Neural cell (in vitro differentiated cells): ENCODE data around the gene PLCB1. TPM values are rescaled to one million over a fixed set of nuclear protein-coding genes. Genes with fewer than 3 reads are reported as not detected.

Source experiments
- H2AFZ ChIP-seq: fragments of 200-600, 300-800 bp; sonication (generic), shearing (Covaris generic); 2 replicates; pipeline ENCODE4 v1.6.0; 2014; ENCODE audit warnings: low read depth, mild to moderate bottlenecking, antibody characterized with exemption, low read length, moderate library complexity
- H3F3A ChIP-seq: fragments of 200-600 bp; shearing (Covaris generic); 2 replicates; pipeline ENCODE4 v1.6.1; 2016; ENCODE audit warnings: mild to moderate bottlenecking, moderate library complexity, mixed read lengths, antibody characterized with exemption, low read length; ENCODE audit not compliant: insufficient read depth, poor library complexity, severe bottlenecking
- H3K27ac ChIP-seq: fragments of 200-600, 300-800 bp; sonication (generic), shearing (Covaris generic); 2 replicates; pipeline ENCODE4 v1.5.1; 2014; ENCODE audit warnings: mild to moderate bottlenecking, low read length, moderate library complexity
- H3K27me3 ChIP-seq: fragments of 300-800, 200-600 bp; sonication (generic), shearing (Covaris generic); 2 replicates; pipeline ENCODE4 v1.6.0; 2014; ENCODE audit warnings: mild to moderate bottlenecking, low read depth, low read length, moderate library complexity; ENCODE audit not compliant: insufficient read depth
- H3K36me3 ChIP-seq: fragments of 300-800, 200-600 bp; sonication (generic), shearing (Covaris generic); 2 replicates; pipeline ENCODE4 v1.5.1; 2014; ENCODE audit warnings: mild to moderate bottlenecking, antibody characterized with exemption, low read length, moderate library complexity; ENCODE audit not compliant: insufficient read depth
- H3K4me2 ChIP-seq: fragments of 300-800, 200-600 bp; sonication (generic), shearing (Covaris generic); 2 replicates; pipeline ENCODE4 v1.6.0; 2014; ENCODE audit warnings: mild to moderate bottlenecking, low read length
- H3K4me3 ChIP-seq: fragments of 300-800, 200-600 bp; sonication (generic), shearing (Covaris generic); 2 replicates; pipeline ENCODE4 v1.5.1; 2014; ENCODE audit warnings: mild to moderate bottlenecking, low read length, moderate library complexity
- H3K79me2 ChIP-seq: fragments of 200-600 bp; shearing (Covaris generic); replicated peaks from 2 replicates; pipeline ENCODE4 v1.6.0; 2014; ENCODE audit warnings: mild to moderate bottlenecking, low read length, moderate library complexity; ENCODE audit not compliant: insufficient read depth
- H3K9ac ChIP-seq: fragments of 300-800, 200-600 bp; sonication (generic), shearing (Covaris generic); 2 replicates; pipeline ENCODE4 v1.6.1; 2016; ENCODE audit warnings: mild to moderate bottlenecking, low read length, mixed read lengths
- H3K9me2 ChIP-seq: fragments of 200-600 bp; shearing (Covaris generic); 2 replicates; pipeline ENCODE4 v1.6.1; 2016; ENCODE audit warnings: mild to moderate bottlenecking, low read length, mixed read lengths; ENCODE audit not compliant: insufficient read depth
- H3K9me3 ChIP-seq: fragments of 200-600, 300-800 bp; sonication (generic), shearing (Covaris generic); 2 replicates; pipeline ENCODE4 v1.6.1; 2016; ENCODE audit warnings: mild to moderate bottlenecking, mixed run types, low read length, moderate library complexity, mixed read lengths
- H4K20me1 ChIP-seq: fragments of 200-600 bp; shearing (Covaris generic); 2 replicates; pipeline ENCODE4 v1.6.1; 2016; ENCODE audit warnings: mild to moderate bottlenecking, mixed run types; ENCODE audit not compliant: insufficient read depth
- EP300 ChIP-seq: fragments of 450-650 bp; conservative IDR thresholded peaks from 2 replicates; pipeline ENCODE4 v1.6.1; 2014; ENCODE audit warnings: antibody characterized with exemption, mild to moderate bottlenecking, moderate library complexity; ENCODE audit not compliant: poor library complexity, severe bottlenecking
- EZH2 ChIP-seq: fragments of 200-600, 300-800 bp; shearing (Covaris generic), sonication (generic); IDR thresholded peaks from 2 replicates; pipeline ENCODE4 v1.6.1; 2014; ENCODE audit warnings: antibody characterized with exemption, low read length, borderline replicate concordance, mild to moderate bottlenecking; ENCODE audit not compliant: insufficient read depth, poor library complexity, severe bottlenecking
- MXI1 ChIP-seq: fragments of 450-650 bp; conservative IDR thresholded peaks from 2 replicates; pipeline ENCODE4 v1.6.1; 2014; ENCODE audit warnings: antibody characterized with exemption, mild to moderate bottlenecking; ENCODE audit not compliant: poor library complexity, severe bottlenecking
- POLR2AphosphoS5 ChIP-seq: IDR thresholded peaks from 2 replicates; pipeline ENCODE4 v1.6.1; 2012
- RAD21 ChIP-seq: fragments of 450-650 bp; conservative IDR thresholded peaks from 2 replicates; pipeline ENCODE4 v1.6.1; 2014; ENCODE audit warnings: antibody characterized with exemption, mild to moderate bottlenecking, moderate library complexity
- REST ChIP-seq: IDR thresholded peaks from 2 replicates; pipeline ENCODE4 v1.6.1; 2012; ENCODE audit warnings: borderline replicate concordance
- SMC3 ChIP-seq: fragments of 450-650 bp; conservative IDR thresholded peaks from 2 replicates; pipeline ENCODE4 v1.6.1; 2014; ENCODE audit warnings: antibody characterized with exemption, mild to moderate bottlenecking, moderate library complexity; ENCODE audit not compliant: poor library complexity
- TAF1 ChIP-seq: IDR thresholded peaks from 2 replicates; pipeline ENCODE4 v1.6.1; 2012; ENCODE audit warnings: low read depth
- polyA plus RNA-seq: library from polyadenylated mRNA; depleted of rRNA; stranded (reverse); fragments of >200 nt; gene quantifications from 2 replicates; pipeline ENCODE4 v1.2.3, GENCODE V29; 2014
- TF ChIP-seq, protein P1 (sequence below): fragments of 450-650 bp; IDR thresholded peaks from 2 replicates; pipeline ENCODE4 v1.5.1; 2014; ENCODE audit warnings: antibody characterized with exemption, mild to moderate bottlenecking, moderate library complexity; ENCODE audit not compliant: poor library complexity, severe bottlenecking

Gene PLCB1
- polyA plus RNA-seq, 1 donor from 2014 or later, result 11.4 TPM

GRCh38 chr20:8296536-8296935 is 164.5 kb downstream of the PLCB1 start:
- TF ChIP-seq EZH2 (no peak), SMC3 (no peak), RAD21 (no peak), POLR2AphosphoS5 (no peak), EP300 (no peak), MXI1 (no peak), TAF1 (no peak), REST (no peak)
- TF ChIP-seq, protein P1, sequence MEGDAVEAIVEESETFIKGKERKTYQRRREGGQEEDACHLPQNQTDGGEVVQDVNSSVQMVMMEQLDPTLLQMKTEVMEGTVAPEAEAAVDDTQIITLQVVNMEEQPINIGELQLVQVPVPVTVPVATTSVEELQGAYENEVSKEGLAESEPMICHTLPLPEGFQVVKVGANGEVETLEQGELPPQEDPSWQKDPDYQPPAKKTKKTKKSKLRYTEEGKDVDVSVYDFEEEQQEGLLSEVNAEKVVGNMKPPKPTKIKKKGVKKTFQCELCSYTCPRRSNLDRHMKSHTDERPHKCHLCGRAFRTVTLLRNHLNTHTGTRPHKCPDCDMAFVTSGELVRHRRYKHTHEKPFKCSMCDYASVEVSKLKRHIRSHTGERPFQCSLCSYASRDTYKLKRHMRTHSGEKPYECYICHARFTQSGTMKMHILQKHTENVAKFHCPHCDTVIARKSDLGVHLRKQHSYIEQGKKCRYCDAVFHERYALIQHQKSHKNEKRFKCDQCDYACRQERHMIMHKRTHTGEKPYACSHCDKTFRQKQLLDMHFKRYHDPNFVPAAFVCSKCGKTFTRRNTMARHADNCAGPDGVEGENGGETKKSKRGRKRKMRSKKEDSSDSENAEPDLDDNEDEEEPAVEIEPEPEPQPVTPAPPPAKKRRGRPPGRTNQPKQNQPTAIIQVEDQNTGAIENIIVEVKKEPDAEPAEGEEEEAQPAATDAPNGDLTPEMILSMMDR, result no peak
- H3K79me2 ChIP-seq, result no peaks in the 10 kb centered on the region

DNA sequence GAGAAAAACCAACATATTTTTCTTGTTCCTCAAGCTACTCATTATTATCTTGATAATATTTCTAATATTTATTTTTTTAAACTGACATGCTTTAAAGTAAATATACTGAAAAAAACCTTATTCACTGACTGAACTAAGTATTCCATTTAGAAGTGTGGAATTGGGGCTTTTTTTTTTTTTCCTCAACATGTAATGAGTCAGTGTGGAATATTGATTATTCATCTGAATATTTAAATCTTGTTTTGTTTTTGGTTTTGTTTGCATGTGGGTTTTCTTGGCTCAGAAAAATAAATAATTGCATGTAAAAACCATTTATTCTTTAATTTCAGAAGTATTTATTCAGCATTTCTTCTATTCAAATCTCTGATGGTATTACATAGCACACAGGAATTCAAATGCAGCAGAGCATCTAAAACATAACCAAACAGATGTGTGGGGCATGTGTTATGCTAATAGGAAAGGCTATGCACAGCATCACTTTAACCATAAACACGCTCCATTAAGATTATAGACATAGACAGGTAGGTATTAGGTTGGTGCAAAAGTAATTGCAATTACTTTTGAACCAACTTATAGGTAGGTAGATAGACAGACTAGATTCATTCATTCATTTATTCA is 166.5 kb downstream of the PLCB1 start:
- Histone ChIP-seq H3K4me2 (no peak overlapping the region), H3K27me3 (no peaks in the 10 kb centered on the region), H3K9ac (no peak overlapping the region), H3K27ac (no peak overlapping the region), H3K9me2 (no peaks in the 10 kb centered on the region), H2AFZ (no peak overlapping the region), H3F3A (no peaks in the 10 kb centered on the region), H3K4me3 (no peak overlapping the region), H3K9me3 (no peaks in the 10 kb centered on the region), H3K79me2 (no peaks in the 10 kb centered on the region), H3K36me3 (no peaks in the 10 kb centered on the region), H4K20me1 (no peaks in the 10 kb centered on the region)
- TF ChIP-seq TAF1, result no peak
- no peak for TF ChIP-seq EP300
- TF ChIP-seq POLR2AphosphoS5, result no peak
- TF ChIP-seq SMC3, result no peak
- TF ChIP-seq RAD21, result no peak
- TF ChIP-seq MXI1, result no peak
- TF ChIP-seq EZH2, result no peak
- no peak for TF ChIP-seq REST
- TF ChIP-seq, protein P1, result no peak

More at GRCh38 chr20:8296536-8296935, 164.5 kb downstream of the PLCB1 start:
- Histone ChIP-seq H3K4me2 (no peak overlapping the region), H4K20me1 (no peaks in the 10 kb centered on the region), H3F3A (no peaks in the 10 kb centered on the region), H3K9ac (no peak overlapping the region), H3K9me3 (no peaks in the 10 kb centered on the region), H3K9me2 (no peaks in the 10 kb centered on the region), H3K27me3 (no peaks in the 10 kb centered on the region), H2AFZ (no peak overlapping the region), H3K36me3 (no peaks in the 10 kb centered on the region), H3K27ac (no peak overlapping the region), H3K4me3 (no peak overlapping the region)
